HepG2 (cell line): ENCODE data around the gene ZNF484. TPM values are rescaled to one million over a fixed set of nuclear protein-coding genes. Genes with fewer than 3 reads are reported as not detected.
A peak's percentile ranks its signal among the peaks of the same experiment; 100 is the strongest.

Experiments used
- ASH2L ChIP-seq: fragments of 300-600, 200-600 bp; sonication (generic); IDR thresholded peaks from 2 replicates; pipeline ENCODE4 v1.7.0; 2017; ENCODE audit warnings: low read depth, mild to moderate bottlenecking, moderate library complexity, mixed read lengths, low read length; ENCODE audit not compliant: insufficient read length
- CAMTA2 ChIP-seq: sonication (generic); formaldehyde crosslinking; IDR thresholded peaks from 2 replicates; pipeline ENCODE4 v1.4.0; 2020; ENCODE audit warnings: mild to moderate bottlenecking, missing genetic modification reagents, borderline replicate concordance
- CENPT ChIP-seq: sonication (generic); formaldehyde crosslinking; IDR thresholded peaks from 2 replicates; pipeline ENCODE4 v1.8.0; 2022; ENCODE audit warnings: low read depth, mild to moderate bottlenecking, moderate library complexity, missing genetic modification reagents
- CREB1 ChIP-seq, 2 experiments: fragments of 450-650 bp in 1 of 2; IDR thresholded peaks; 2 replicates each; pipeline ENCODE4 v1.6.1; 2016 to 2017; ENCODE audit warnings: control low read depth in 1 of 2, mild to moderate bottlenecking in 1 of 2, missing compliant biosample characterization in 1 of 2, missing genetic modification characterization in 1 of 2
- ELF4 ChIP-seq: sonication (generic); formaldehyde crosslinking; IDR thresholded peaks from 2 replicates; pipeline ENCODE4 v1.5.0; 2020; ENCODE audit warnings: missing genetic modification reagents, mild to moderate bottlenecking, moderate library complexity, borderline replicate concordance
- ETV5 ChIP-seq: IDR thresholded peaks from 2 replicates; pipeline ENCODE4 v1.6.1; 2018; ENCODE audit warnings: missing biosample characterization, missing genetic modification reagents, inconsistent platforms, borderline replicate concordance
- HNF4G ChIP-seq, 2 experiments: sonication (generic) in 1 of 2; formaldehyde crosslinking in 1 of 2; IDR thresholded peaks; 2 replicates each; pipeline versions ENCODE4 v1.4.0 to v1.6.1; 2011 to 2020; ENCODE audit warnings: borderline replicate concordance in 2 of 2, low read depth in 2 of 2, mild to moderate bottlenecking in 2 of 2, low read length in 1 of 2, missing genetic modification reagents in 1 of 2, moderate library complexity in 1 of 2
- MED8 ChIP-seq: sonication (generic); formaldehyde crosslinking; IDR thresholded peaks from 2 replicates; pipeline ENCODE4 v1.8.1; 2023; ENCODE audit warnings: mild to moderate bottlenecking, missing genetic modification reagents; ENCODE audit not compliant: insufficient replicate concordance
- NFIC ChIP-seq: IDR thresholded peaks from 2 replicates; pipeline ENCODE4 v1.6.1; 2012; ENCODE audit warnings: mild to moderate bottlenecking, low read length, inconsistent platforms
- PAX8 ChIP-seq: sonication (generic); formaldehyde crosslinking; IDR thresholded peaks from 2 replicates; pipeline ENCODE4 v1.8.0; 2022; ENCODE audit warnings: mild to moderate bottlenecking, missing genetic modification reagents, borderline replicate concordance
- PLRG1 ChIP-seq: fragments of 450-650 bp; conservative IDR thresholded peaks from 2 replicates; pipeline ENCODE4 v1.6.1; 2016
- SIN3B ChIP-seq: fragments of 150-350 bp; IDR thresholded peaks from 2 replicates; pipeline ENCODE4 v1.6.1; 2014; ENCODE audit warnings: low read length
- SMAD3 ChIP-seq: sonication (generic); formaldehyde crosslinking; IDR thresholded peaks from 2 replicates; pipeline ENCODE4 v1.4.0; 2020; ENCODE audit warnings: missing genetic modification reagents
- SOX5 ChIP-seq: IDR thresholded peaks from 2 replicates; pipeline ENCODE4 v1.6.1; 2016; ENCODE audit warnings: borderline replicate concordance
- SOX6 ChIP-seq, 2 experiments: fragments of 450-650 bp in 1 of 2; sonication (generic) in 1 of 2; formaldehyde crosslinking in 1 of 2; IDR thresholded peaks; 2 replicates each; pipeline versions ENCODE4 v1.4.0 to v1.6.1; 2017 to 2020; ENCODE audit warnings: antibody characterized with exemption in 1 of 2, mild to moderate bottlenecking in 1 of 2, missing genetic modification reagents in 1 of 2
- SPEN ChIP-seq: sonication (generic); formaldehyde crosslinking; IDR thresholded peaks from 2 replicates; pipeline ENCODE4 v1.5.1; 2020; ENCODE audit warnings: low read depth, mild to moderate bottlenecking, missing genetic modification reagents
- ZFP91 ChIP-seq: sonication (generic); formaldehyde crosslinking; IDR thresholded peaks from 2 replicates; pipeline ENCODE4 v1.9.0; 2022; ENCODE audit warnings: missing genetic modification reagents, mild to moderate bottlenecking, borderline replicate concordance
- ZFX ChIP-seq: sonication (generic); formaldehyde crosslinking; IDR thresholded peaks from 2 replicates; pipeline ENCODE4 v1.4.0; 2020; ENCODE audit warnings: mild to moderate bottlenecking, low read depth, missing genetic modification reagents, moderate library complexity
- ZMYM4 ChIP-seq: sonication (generic); formaldehyde crosslinking; IDR thresholded peaks from 2 replicates; pipeline ENCODE4 v1.8.1; 2023; ENCODE audit warnings: mild to moderate bottlenecking, missing genetic modification reagents
- ZNF124 ChIP-seq: sonication (generic); formaldehyde crosslinking; IDR thresholded peaks from 2 replicates; pipeline ENCODE4 v1.4.0; 2020; ENCODE audit warnings: missing genetic modification reagents
- ZNF282 ChIP-seq: fragments of 450-650 bp; IDR thresholded peaks from 2 replicates; pipeline ENCODE4 v1.6.1; 2018; ENCODE audit not compliant: partially characterized antibody
- ZNF317 ChIP-seq: sonication (generic); formaldehyde crosslinking; IDR thresholded peaks from 2 replicates; pipeline ENCODE4 v1.5.0; 2020; ENCODE audit warnings: mild to moderate bottlenecking, missing genetic modification reagents
- ZNF546 ChIP-seq: sonication (generic); formaldehyde crosslinking; conservative IDR thresholded peaks from 2 replicates; pipeline ENCODE4 v1.8.1; 2023; ENCODE audit warnings: mild to moderate bottlenecking, missing genetic modification reagents
- ZNF564 ChIP-seq: sonication (generic); formaldehyde crosslinking; IDR thresholded peaks from 2 replicates; pipeline ENCODE4 v1.8.1; 2023; ENCODE audit warnings: mild to moderate bottlenecking, missing genetic modification reagents
- ZNF619 ChIP-seq: sonication (generic); formaldehyde crosslinking; IDR thresholded peaks from 2 replicates; pipeline ENCODE4 v1.4.0; 2020; ENCODE audit warnings: mild to moderate bottlenecking, missing genetic modification reagents
- ZNF644 ChIP-seq: IDR thresholded peaks from 2 replicates; pipeline ENCODE4 v1.6.1; 2016; ENCODE audit warnings: low read depth
- ZNF768 ChIP-seq: sonication (generic); formaldehyde crosslinking; IDR thresholded peaks from 2 replicates; pipeline ENCODE4 v1.4.0; 2020; ENCODE audit warnings: missing genetic modification reagents
- ZNF792 ChIP-seq: IDR thresholded peaks from 2 replicates; pipeline ENCODE4 v1.6.1; 2016
- ZNF839 ChIP-seq: sonication (generic); formaldehyde crosslinking; IDR thresholded peaks from 2 replicates; pipeline ENCODE4 v1.4.0; 2020; ENCODE audit warnings: missing genetic modification reagents, mild to moderate bottlenecking, borderline replicate concordance
- ZNF891 ChIP-seq: sonication (generic); formaldehyde crosslinking; IDR thresholded peaks from 2 replicates; pipeline ENCODE4 v1.5.0; 2020; ENCODE audit warnings: mild to moderate bottlenecking, missing genetic modification reagents
- polyA plus RNA-seq, 8 experiments: library from polyadenylated mRNA; depleted of rRNA in 3 of 8; stranded (reverse) in 7 of 8; unstranded in 1 of 8; fragments of >200 nt; fragmentation: Illumina TruSeq in 4 of 8; extraction: Trizol in 4 of 8; gene quantifications; 2 replicates each; pipeline versions ENCODE4 v1.2.1 to v1.2.3, GENCODE V29; 2011 to 2016; ENCODE audit warnings: low read depth in 4 of 8, missing spikeins in 1 of 8, mixed read lengths in 1 of 8; ENCODE audit not compliant: insufficient read depth in 1 of 8
- total RNA-seq, 5 experiments: library from RNA; depleted of rRNA; stranded (reverse); fragments of >200 nt; fragmentation: Illumina TruSeq; extraction: Trizol; gene quantifications; 2 replicates each; pipeline ENCODE4 v1.2.3, GENCODE V29; 2016; ENCODE audit warnings: low read depth in 1 of 5
- TF ChIP-seq, protein P1 (sequence below): IDR thresholded peaks from 2 replicates; pipeline ENCODE4 v1.6.1; 2016; ENCODE audit warnings: missing genetic modification reagents, missing compliant biosample characterization

Gene ZNF484
- total and polyA plus RNA-seq, 2 of the 13 experiments (the other 11 are each of a cell fraction or from before 2014, with no cell fraction given): 0.96 to 7.2 TPM

GRCh38 chr9:92808726-92809451 is 68.9 kb downstream of the ZNF484 start (continued):
- TF ChIP-seq ZNF644 (CRISPR knock-in tag) (no peak), ZNF619 (CRISPR knock-in tag) (no peak), HNF4G (IDR thresholded peaks at IDR 0.05; ENCODE audit: borderline replicate concordance, low read depth, low read length) (no peak), HNF4G (CRISPR knock-in tag; IDR thresholded peaks at IDR 0.05; ENCODE audit: borderline replicate concordance, low read depth) (no peak), PLRG1 (no peak), ZNF564 (CRISPR knock-in tag) (no peak), ASH2L (no peak), ZNF792 (CRISPR knock-in tag) (no peak), ZNF546 (CRISPR knock-in tag) (0 out of 2 replicates have a peak, but pooled peaks have one; percentile 64), ZMYM4 (CRISPR knock-in tag) (peak; percentile 51; the same call in 1 of the 2 replicates), ZNF891 (CRISPR knock-in tag) (peak; percentile 73), ZFP91 (CRISPR knock-in tag) (peak; percentile 75; the same call in 1 of the 2 replicates), CENPT (CRISPR knock-in tag) (no peak), MED8 (CRISPR knock-in tag) (no peak), ETV5 (CRISPR knock-in tag) (peak; percentile 37; the same call in 1 of the 2 replicates), ZNF317 (CRISPR knock-in tag) (no peak), CREB1 (IDR thresholded peaks at IDR 0.05) (no peak), CREB1 (CRISPR knock-in tag; IDR thresholded peaks at IDR 0.05) (no peak), SIN3B (no peak), SOX6 (IDR thresholded peaks at IDR 0.05) (no peak), SOX6 (CRISPR knock-in tag; IDR thresholded peaks at IDR 0.05) (peak; percentile 77), SMAD3 (CRISPR knock-in tag) (no peak), SOX5 (CRISPR knock-in tag) (no peak), ZNF768 (CRISPR knock-in tag) (no peak; the same call in 1 of the 2 replicates), SPEN (no peak), PAX8 (CRISPR knock-in tag) (no peak), ZFX (0 out of 2 replicates have a peak, but pooled peaks have one; percentile 21), ZNF839 (CRISPR knock-in tag) (no peak), CAMTA2 (no peak), ELF4 (CRISPR knock-in tag) (no peak), ZNF124 (CRISPR knock-in tag) (no peak), NFIC (no peak), ZNF282 (no peak)
- TF ChIP-seq, protein P1, sequence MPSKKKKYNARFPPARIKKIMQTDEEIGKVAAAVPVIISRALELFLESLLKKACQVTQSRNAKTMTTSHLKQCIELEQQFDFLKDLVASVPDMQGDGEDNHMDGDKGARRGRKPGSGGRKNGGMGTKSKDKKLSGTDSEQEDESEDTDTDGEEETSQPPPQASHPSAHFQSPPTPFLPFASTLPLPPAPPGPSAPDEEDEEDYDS (CRISPR knock-in tag): no peak
